Immature natural killer cell (primary cell): ENCODE data around the gene SYT15. TPM values are rescaled to one million over a fixed set of nuclear protein-coding genes. Genes with fewer than 3 reads are reported as not detected.
"Not testable (repeated sequence)": the region's sequence is repeated elsewhere in the genome, so short reads cannot be mapped to it uniquely, and the experiment has no call there.

Experiments used
- DNase-seq, 3 donors: peaks; one replicate each; pipeline ENCODE4 v3.0.0; 2022; ENCODE audit warnings: mixed read lengths in 1 of 3
- H3K27ac Mint-ChIP-seq, 6 donors: one replicate each; pipeline ENCODE4 v1.8.0; 2020; ENCODE audit warnings: mixed read lengths in 6 of 6, mild to moderate bottlenecking in 5 of 6, inconsistent platforms in 4 of 6, moderate library complexity in 3 of 6
- H3K27me3 Mint-ChIP-seq, 3 donors: one replicate each; pipeline ENCODE4 v1.8.0; 2020 to 2021; ENCODE audit warnings: low read depth in 3 of 3, mild to moderate bottlenecking in 3 of 3, mixed read lengths in 3 of 3, moderate library complexity in 3 of 3, inconsistent platforms in 1 of 3
- H3K36me3 Mint-ChIP-seq, 3 donors: one replicate each; pipeline ENCODE4 v1.8.0; 2020; ENCODE audit warnings: mixed read lengths in 3 of 3, inconsistent platforms in 2 of 3, mild to moderate bottlenecking in 2 of 3
- H3K4me1 Mint-ChIP-seq, 2 donors: one replicate each; pipeline ENCODE4 v1.8.0; 2020; ENCODE audit warnings: inconsistent platforms in 2 of 2, mild to moderate bottlenecking in 2 of 2, mixed read lengths in 2 of 2, moderate library complexity in 1 of 2
- H3K4me3 Mint-ChIP-seq, 5 donors: one replicate each; pipeline ENCODE4 v1.8.0; 2020; ENCODE audit warnings: mild to moderate bottlenecking in 5 of 5, mixed read lengths in 5 of 5, inconsistent platforms in 3 of 5, moderate library complexity in 3 of 5
- H3K9me3 Mint-ChIP-seq, 6 donors: one replicate each; pipeline ENCODE4 v1.8.0; 2020; ENCODE audit warnings: mild to moderate bottlenecking in 6 of 6, mixed read lengths in 6 of 6, inconsistent platforms in 4 of 6, moderate library complexity in 3 of 6
- polyA plus RNA-seq, 3 donors: library from polyadenylated mRNA; unstranded; fragments of 300-500 nt; fragmentation: Illumina TruSeq; gene quantifications; one replicate each; pipeline ENCODE4 v1.2.3, GENCODE V29; 2021

SYT15 gene
- polyA plus RNA-seq, 3 donors from 2014 or later, result 0.06 to 0.07 TPM; not detected in 1

- not testable (repeated sequence) for H3K9me3 Mint-ChIP-seq, H3K27me3 Mint-ChIP-seq, H3K4me1 Mint-ChIP-seq, H3K27ac Mint-ChIP-seq, DNase-seq, H3K4me3 Mint-ChIP-seq, H3K36me3 Mint-ChIP-seq
These were observed 450 bp downstream of the SYT15 start for GRCh38 chr10:46579378-46579777.

- not testable (repeated sequence) for H3K27me3 Mint-ChIP-seq, DNase-seq
These were observed 3.1 kb downstream of the SYT15 start for GRCh38 chr10:46581997-46582396.

GRCh38 chr10:46582568-46582967 is 3.6 kb downstream of the SYT15 start:
- H3K9me3 Mint-ChIP-seq, H3K4me3 Mint-ChIP-seq, H3K36me3 Mint-ChIP-seq, DNase-seq, H3K27ac Mint-ChIP-seq, H3K27me3 Mint-ChIP-seq, H3K4me1 Mint-ChIP-seq: not testable (repeated sequence)

More at GRCh38 chr10:46581997-46582396, 3.1 kb downstream of the SYT15 start:
- H3K9me3 Mint-ChIP-seq, H3K4me3 Mint-ChIP-seq, H3K4me1 Mint-ChIP-seq, H3K27ac Mint-ChIP-seq, H3K36me3 Mint-ChIP-seq: not testable (repeated sequence)

DNA sequence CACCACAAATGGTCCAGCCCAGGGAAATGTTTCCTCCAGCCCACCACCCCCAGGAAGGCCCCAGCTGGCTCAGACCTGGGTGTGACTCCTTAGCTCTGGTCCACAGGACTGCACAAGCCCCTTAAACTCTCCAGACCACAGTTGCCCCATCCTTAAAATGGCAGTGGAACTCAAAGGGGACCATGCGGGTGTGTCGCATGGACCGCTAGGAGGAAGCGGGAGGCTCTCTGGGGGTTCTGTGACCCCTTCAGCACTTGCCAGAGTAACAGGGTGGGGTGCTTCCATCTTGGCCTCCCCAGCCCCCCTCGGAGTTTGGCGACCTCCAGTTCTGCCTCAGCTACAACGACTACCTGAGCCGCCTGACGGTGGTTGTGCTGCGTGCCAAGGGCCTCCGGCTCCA is 5.3 kb downstream of the SYT15 start:
- not testable (repeated sequence) for H3K36me3 Mint-ChIP-seq, H3K27ac Mint-ChIP-seq, H3K9me3 Mint-ChIP-seq, H3K4me1 Mint-ChIP-seq, H3K27me3 Mint-ChIP-seq, DNase-seq, H3K4me3 Mint-ChIP-seq

- not testable (repeated sequence) for H3K9me3 Mint-ChIP-seq, H3K36me3 Mint-ChIP-seq, H3K27ac Mint-ChIP-seq, H3K4me1 Mint-ChIP-seq, H3K27me3 Mint-ChIP-seq, DNase-seq, H3K4me3 Mint-ChIP-seq
These were observed 6.3 kb downstream of the SYT15 start for GRCh38 chr10:46585246-46585645.

DNA sequence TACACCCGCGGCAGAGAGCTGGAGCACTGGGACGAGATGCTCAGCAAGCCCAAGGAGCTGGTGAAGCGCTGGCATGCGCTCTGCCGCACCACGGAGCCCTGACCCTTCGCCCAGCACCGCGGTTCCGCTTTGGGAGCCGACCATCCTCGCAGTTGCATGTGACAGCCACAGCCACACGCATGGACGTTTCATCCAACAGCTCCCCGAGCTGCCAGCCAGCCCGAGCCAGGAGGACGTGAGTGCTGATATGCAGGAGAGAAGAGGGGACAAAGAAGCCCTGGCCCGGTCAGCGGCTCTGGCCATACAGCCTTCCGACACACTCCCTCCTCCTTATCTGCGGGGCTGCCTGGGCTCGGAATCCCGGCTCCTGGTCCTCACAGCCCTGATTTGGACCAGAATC is 8.6 kb downstream of the SYT15 start:
- not testable (repeated sequence) for H3K9me3 Mint-ChIP-seq, H3K27ac Mint-ChIP-seq, H3K4me1 Mint-ChIP-seq, H3K36me3 Mint-ChIP-seq, H3K27me3 Mint-ChIP-seq, DNase-seq, H3K4me3 Mint-ChIP-seq

DNA sequence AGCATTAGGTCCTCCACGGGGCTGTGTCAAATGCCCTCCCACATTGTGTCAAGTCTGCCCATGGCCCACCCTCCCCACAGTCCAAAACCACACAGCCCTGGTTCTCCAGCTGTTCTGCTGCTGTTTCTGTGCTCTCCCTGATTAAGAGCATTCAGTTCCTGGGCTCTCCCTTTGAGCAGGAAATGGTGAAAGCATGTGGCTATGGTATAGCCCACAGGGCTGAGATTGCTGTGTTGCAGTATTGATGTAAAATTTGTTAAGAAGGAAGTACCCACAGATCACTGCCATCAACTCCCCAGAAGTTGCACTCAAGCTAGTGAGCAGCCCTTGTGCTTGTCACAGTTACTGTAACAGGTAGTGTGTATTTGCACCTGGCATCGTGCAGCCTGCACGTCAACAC is 9.3 kb downstream of the SYT15 start:
- H3K27me3 Mint-ChIP-seq, H3K9me3 Mint-ChIP-seq, DNase-seq, H3K4me1 Mint-ChIP-seq, H3K4me3 Mint-ChIP-seq, H3K36me3 Mint-ChIP-seq, H3K27ac Mint-ChIP-seq: not testable (repeated sequence)

DNA sequence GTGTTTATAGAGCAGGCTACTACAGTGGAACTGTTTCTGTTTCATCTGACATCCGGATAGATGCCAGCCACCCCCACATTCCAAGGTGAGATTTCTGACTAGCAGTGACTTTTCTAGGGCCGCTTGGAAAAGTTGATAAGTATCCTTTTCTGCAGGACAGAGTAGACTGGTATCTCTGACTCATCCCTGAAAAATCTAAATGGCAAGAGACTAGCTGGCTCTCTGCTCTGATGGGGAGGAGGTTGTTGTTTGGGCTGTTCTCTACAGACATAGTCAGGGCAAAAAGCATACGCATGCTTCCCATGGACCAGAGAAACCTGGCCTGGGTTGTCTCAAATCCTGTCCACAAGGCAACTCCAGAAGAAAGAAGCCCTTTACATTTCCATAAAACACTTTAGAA is 10.7 kb downstream of the SYT15 start:
- not testable (repeated sequence) for H3K27me3 Mint-ChIP-seq, H3K36me3 Mint-ChIP-seq, H3K9me3 Mint-ChIP-seq

DNA sequence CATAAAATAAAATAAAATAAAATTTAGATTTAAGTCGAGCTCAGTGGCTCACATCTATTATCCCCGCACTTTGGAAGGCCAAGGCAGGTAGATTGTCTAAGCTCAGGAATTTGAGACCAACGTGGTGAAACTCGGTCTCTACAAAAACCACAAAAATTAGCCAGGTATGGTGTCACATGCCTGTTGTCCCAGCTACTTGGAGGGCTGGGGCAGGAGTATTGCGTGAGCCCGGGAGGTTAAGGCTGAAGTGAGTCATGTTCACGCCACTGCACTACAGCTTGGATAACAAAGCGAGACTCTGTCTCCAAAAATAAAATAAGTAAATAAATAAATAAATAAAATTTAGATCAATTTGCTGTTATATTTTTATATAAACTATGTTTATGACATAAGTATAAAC is 12.1 kb downstream of the SYT15 start:
- H3K27ac Mint-ChIP-seq, H3K9me3 Mint-ChIP-seq, H3K4me1 Mint-ChIP-seq, DNase-seq, H3K36me3 Mint-ChIP-seq, H3K27me3 Mint-ChIP-seq, H3K4me3 Mint-ChIP-seq: not testable (repeated sequence)

More for the DNA sequence above, 10.7 kb downstream of the SYT15 start:
- not testable (repeated sequence) for H3K27ac Mint-ChIP-seq, H3K4me3 Mint-ChIP-seq, DNase-seq, H3K4me1 Mint-ChIP-seq

DNA sequence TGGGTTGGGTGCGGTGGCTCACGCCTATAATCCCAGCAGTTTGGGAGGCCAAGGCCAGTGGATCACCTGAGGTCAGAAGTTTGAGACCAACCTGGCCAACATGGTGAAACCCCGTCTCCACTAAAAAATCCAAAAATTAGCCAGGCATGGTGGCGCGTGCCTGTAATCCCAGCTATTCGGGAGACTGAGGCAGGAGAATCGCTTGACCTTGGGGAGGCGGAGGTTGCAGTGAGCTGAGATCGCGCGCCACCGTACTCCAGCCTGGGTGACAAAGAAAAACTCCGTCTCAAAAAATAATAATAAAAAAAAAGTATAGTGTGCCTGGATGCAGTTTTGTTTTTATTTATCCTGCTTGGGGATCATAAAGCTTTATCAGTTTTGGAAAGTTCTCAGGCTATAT is 14.4 kb downstream of the SYT15 start:
- H3K4me1 Mint-ChIP-seq, H3K9me3 Mint-ChIP-seq, H3K27ac Mint-ChIP-seq, H3K27me3 Mint-ChIP-seq, DNase-seq, H3K36me3 Mint-ChIP-seq, H3K4me3 Mint-ChIP-seq: not testable (repeated sequence)

DNA sequence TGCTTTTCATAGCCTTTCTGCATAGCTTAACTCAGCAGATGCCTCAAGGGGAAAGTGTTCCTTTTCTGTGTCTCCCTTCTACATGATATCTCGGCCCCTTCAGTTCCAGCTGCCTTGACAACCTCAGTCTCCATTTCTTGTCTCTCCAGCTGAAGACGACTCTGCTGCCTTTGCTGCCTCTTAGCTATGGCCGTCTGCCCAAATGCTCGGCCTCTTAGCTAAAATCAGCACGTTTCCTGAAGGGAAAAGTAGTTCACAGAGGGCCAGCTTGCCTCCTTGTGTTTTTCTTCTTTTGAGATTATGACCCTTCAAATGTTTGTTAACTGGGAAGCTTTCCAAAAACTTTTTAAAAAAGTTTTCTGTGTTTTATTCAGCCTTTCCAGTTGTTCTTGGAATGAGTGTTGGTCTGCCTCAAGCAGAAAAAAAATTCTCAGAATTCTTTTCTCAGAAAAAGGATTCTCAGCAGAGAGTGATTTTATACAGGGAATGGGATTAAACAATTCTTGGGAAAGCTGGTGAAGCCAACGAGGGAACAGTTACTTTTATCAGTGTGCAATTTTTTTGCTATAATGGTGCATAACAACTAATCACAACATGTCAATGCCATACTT is 15.6 kb downstream of the SYT15 start:
- H3K4me1 Mint-ChIP-seq, H3K36me3 Mint-ChIP-seq, H3K4me3 Mint-ChIP-seq, DNase-seq, H3K27me3 Mint-ChIP-seq, H3K27ac Mint-ChIP-seq, H3K9me3 Mint-ChIP-seq: not testable (repeated sequence)

DNA sequence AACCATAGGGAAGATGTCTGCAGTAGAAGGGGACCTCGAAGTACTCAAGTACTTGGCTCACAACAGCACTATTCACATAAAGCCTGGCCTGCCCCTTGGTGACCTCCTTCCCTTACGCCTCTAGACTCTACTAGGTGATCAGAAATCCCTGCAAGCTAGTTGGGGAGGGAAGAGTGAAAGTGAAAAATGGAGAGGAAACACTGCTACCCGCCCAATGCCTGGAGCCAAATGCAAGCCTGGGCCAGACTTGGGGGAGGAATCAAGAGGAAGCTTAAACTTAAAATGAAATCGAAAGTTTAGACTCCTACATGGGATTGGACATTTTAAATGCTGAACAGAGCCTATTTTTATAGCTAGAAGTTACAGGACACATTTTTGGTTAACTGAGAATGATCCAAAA is 17.6 kb downstream of the SYT15 start:
- DNase-seq, H3K4me3 Mint-ChIP-seq, H3K4me1 Mint-ChIP-seq, H3K27ac Mint-ChIP-seq, H3K27me3 Mint-ChIP-seq, H3K36me3 Mint-ChIP-seq, H3K9me3 Mint-ChIP-seq: not testable (repeated sequence)

GRCh38 chr10:46597616-46598246 is 18.8 kb downstream of the SYT15 start:
- H3K27ac Mint-ChIP-seq, H3K27me3 Mint-ChIP-seq, H3K4me1 Mint-ChIP-seq, H3K36me3 Mint-ChIP-seq, H3K9me3 Mint-ChIP-seq: not testable (repeated sequence)
- peak overlapping the region in 3 of 5 donors; percentile 46 to 75 (median 69) for H3K4me3 Mint-ChIP-seq
- DNase-seq, result peak; percentile 32 to 49 (median 48)

GRCh38 chr10:46600516-46600915 is 21.6 kb downstream of the SYT15 start:
- not testable (repeated sequence) for H3K9me3 Mint-ChIP-seq, H3K4me1 Mint-ChIP-seq, H3K27ac Mint-ChIP-seq, H3K27me3 Mint-ChIP-seq, DNase-seq, H3K36me3 Mint-ChIP-seq, H3K4me3 Mint-ChIP-seq

GRCh38 chr10:46615540-46615939 is 36.6 kb downstream of the SYT15 start:
- not testable (repeated sequence) for H3K27ac Mint-ChIP-seq, H3K4me1 Mint-ChIP-seq, H3K36me3 Mint-ChIP-seq, DNase-seq, H3K9me3 Mint-ChIP-seq, H3K4me3 Mint-ChIP-seq, H3K27me3 Mint-ChIP-seq
